Measurements from ENCODE around the gene CD28. TPM values are rescaled to one million over a fixed set of nuclear protein-coding genes. Genes with fewer than 3 reads are reported as not detected.

The CD28 gene
- total and polyA plus RNA-seq, 9 of the 15 experiments (the other 6 are each of a cell fraction or from before 2014, with no cell fraction given): 0.01 to 0.11 TPM; not detected in 7

DNA sequence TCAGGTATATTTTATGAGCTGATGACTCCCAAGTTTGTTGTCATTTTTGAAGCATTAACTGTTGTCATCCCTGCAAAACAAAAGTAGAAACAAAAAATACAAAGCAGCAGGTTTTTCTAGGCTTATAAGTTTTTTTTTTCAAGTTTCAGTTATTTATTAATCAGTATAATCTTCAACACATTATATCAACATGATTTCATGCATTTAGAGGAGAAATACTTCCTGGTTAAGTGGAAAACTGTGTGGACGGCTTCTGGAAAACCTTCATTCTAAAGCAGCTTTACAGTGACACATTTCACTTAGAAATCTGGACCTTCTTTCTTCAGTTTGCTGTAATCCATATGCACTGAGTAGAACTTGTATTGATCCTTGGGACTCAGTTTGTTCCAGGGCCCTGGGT is 34.6 kb upstream of the CD28 start:
- intact Hi-C loops (cut with micrococcal nuclease) (no loop called here), in situ Hi-C loops (cut with MboI) (no loop called here)
- WGBS (ENCODE audit: insufficient coverage, low coverage, missing lambda C conversion rate): 9% methylated on average over 1 of the region's 1 CpG
- ChIA-PET POLR2A (no interaction called here), CTCF (ENCODE audit: low intra/inter-chr PET ratio) (no interaction called here)
- Histone ChIP-seq H3K9me1 (ENCODE audit: control insufficient read depth, insufficient read depth, low read length) (no peaks in the 10 kb centered on the region), H3K9me3 (replicated peaks; ENCODE audit: control insufficient read depth, insufficient read depth, low read depth, low read length) (no peaks in the 10 kb centered on the region), H3K27me3 (ENCODE audit: control insufficient read depth in 2 of 2, insufficient read depth in 2 of 2, low read length in 2 of 2) (no peaks in the 10 kb centered on the region), H2AFZ (ENCODE audit: low read depth, low read length) (no peak overlapping the region), H3K79me2 (ENCODE audit: control insufficient read depth, insufficient read depth, low read length) (no peaks in the 10 kb centered on the region), H3K36me3 (ENCODE audit: control insufficient read depth, insufficient read depth, low read length) (no peaks in the 10 kb centered on the region), H3K4me3 (no peak overlapping the region), H3K27ac (ENCODE audit: extremely low read depth, low read depth, low read length) (no peak overlapping the region), H3K9ac (ENCODE audit: insufficient read depth in 1 of 2, low read depth in 2 of 2, low read length in 2 of 2) (no peak overlapping the region), H4K20me1 (replicated peaks; ENCODE audit: control insufficient read depth, insufficient read depth, low read length) (no peaks in the 10 kb centered on the region), H3K4me2 (ENCODE audit: insufficient read depth, low read length) (no peak overlapping the region), H3K4me1 (replicated peaks in 1 of 2; ENCODE audit: control insufficient read depth in 2 of 2, insufficient read depth in 2 of 2, low read length in 2 of 2) (no peaks in the 10 kb centered on the region)
- DNase-seq (ENCODE audit: extremely low read depth in 1 of 4, low spot score in 3 of 4): no peak
- ATAC-seq: no peak
- TF ChIP-seq TAF15 (IDR thresholded peaks at IDR 0.05; ENCODE audit: low read depth, low read length) (no peak), TEAD1 (CRISPR knock-in tag; IDR thresholded peaks at IDR 0.05) (no peak), NR2F6 (CRISPR knock-in tag; IDR thresholded peaks at IDR 0.05) (no peak), RBM39 (optimal IDR thresholded peaks at IDR 0.05; ENCODE audit: low read depth, low read length) (no peak), HOXB6 (CRISPR knock-in tag; IDR thresholded peaks at IDR 0.05; ENCODE audit: borderline replicate concordance) (no peak), COPS2 (conservative IDR thresholded peaks at IDR 0.05) (no peak), NFRKB (IDR thresholded peaks at IDR 0.05; ENCODE audit: low read depth) (no peak), HDAC6 (IDR thresholded peaks at IDR 0.05; ENCODE audit: low read depth, low read length) (no peak), PPARD (CRISPR knock-in tag; IDR thresholded peaks at IDR 0.05) (no peak), TAF7 (tag; IDR thresholded peaks at IDR 0.05) (no peak), ZFP1 (CRISPR knock-in tag; IDR thresholded peaks at IDR 0.05) (no peak)
- TF ChIP-seq, protein P1, sequence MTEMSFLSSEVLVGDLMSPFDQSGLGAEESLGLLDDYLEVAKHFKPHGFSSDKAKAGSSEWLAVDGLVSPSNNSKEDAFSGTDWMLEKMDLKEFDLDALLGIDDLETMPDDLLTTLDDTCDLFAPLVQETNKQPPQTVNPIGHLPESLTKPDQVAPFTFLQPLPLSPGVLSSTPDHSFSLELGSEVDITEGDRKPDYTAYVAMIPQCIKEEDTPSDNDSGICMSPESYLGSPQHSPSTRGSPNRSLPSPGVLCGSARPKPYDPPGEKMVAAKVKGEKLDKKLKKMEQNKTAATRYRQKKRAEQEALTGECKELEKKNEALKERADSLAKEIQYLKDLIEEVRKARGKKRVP (CRISPR knock-in tag; IDR thresholded peaks at IDR 0.05): no peak
- no TSS peak for BruUV-seq (replicated peaks)
- FAIRE-seq: no peak

Measured in K562 (cell line).